HepG2 (cell line): ENCODE data around the gene PLSCR3. TPM values are rescaled to one million over a fixed set of nuclear protein-coding genes. Genes with fewer than 3 reads are reported as not detected.

ENCODE experiments used
- ATAC-seq: fragments of 200-7000 bp; cut with Tn5 transposase; 3 replicates; pipeline ENCODE4 v1.9.1; 2020; ENCODE audit warnings: mild to moderate bottlenecking, moderate library complexity
- BruUV-seq: library from RNA; stranded (reverse); fragments of 400-500 nt; replicated peaks from 2 replicates; lab custom pipeline; 2021; lab: Mats Ljungman, UMichigan
- CTCF ChIA-PET: fragments of 300-600 bp; formaldehyde crosslinking; extraction: SDS; loops from one replicate; lab custom pipeline; 2021; ENCODE audit warnings: low total read pairs, inconsistent platforms, low intra/inter-chr PET ratio; lab: Yijun Ruan, JAX
- POLR2A ChIA-PET: fragments of 350-600 bp; sonication (Branson Sonifier 250); formaldehyde crosslinking; loops from one replicate; lab custom pipeline; 2020; ENCODE audit warnings: antibody characterized with exemption, inconsistent platforms; lab: Yijun Ruan, JAX
- DNase-seq: peaks from one replicate; pipeline ENCODE4 v3.0.0-alpha.2; 2015; ENCODE audit warnings: low spot score
- FAIRE-seq: peaks from 3 replicates; lab custom pipeline; 2011; peaks lifted over from hg19 to GRCh38; lab: Jason Lieb, UNC
- H2AFZ ChIP-seq: one replicate; pipeline ENCODE4 v1.6.1; 2011; ENCODE audit warnings: low read length, inconsistent platforms
- H3K27ac ChIP-seq: fragments of 300-600 bp; 3 replicates; pipeline ENCODE4 v1.8.0; 2011; ENCODE audit warnings: mixed run types, mild to moderate bottlenecking, mixed read lengths, low read length, inconsistent platforms; ENCODE audit not compliant: insufficient read depth; ENCODE audit errors: extremely low read length
- H3K27me3 ChIP-seq, 2 experiments: fragments of 200-600 bp in 1 of 2; 2 replicates in 1 of 2; 3 replicates in 1 of 2; pipeline versions ENCODE4 v1.6.0 to v1.8.0; 2011; ENCODE audit warnings: low read length in 2 of 2, mild to moderate bottlenecking in 2 of 2, moderate library complexity in 2 of 2, inconsistent platforms in 1 of 2; ENCODE audit not compliant: insufficient read depth in 2 of 2, control insufficient read depth in 1 of 2
- H3K36me3 ChIP-seq, 2 experiments: fragments of 200-600 bp in 1 of 2; replicated peaks in 1 of 2; 2 replicates in 1 of 2; 3 replicates in 1 of 2; pipeline versions ENCODE4 v1.5.1 to v1.8.0; 2011; ENCODE audit warnings: low read length in 2 of 2, inconsistent platforms in 1 of 2; ENCODE audit not compliant: insufficient read depth in 2 of 2, control insufficient read depth in 1 of 2
- H3K4me1 ChIP-seq: 2 replicates; pipeline ENCODE4 v1.5.1; 2012; ENCODE audit warnings: low read length, inconsistent platforms; ENCODE audit not compliant: insufficient read depth
- H3K4me2 ChIP-seq: 2 replicates; pipeline ENCODE4 v1.6.0; 2011; ENCODE audit warnings: low read depth, low read length, inconsistent platforms
- H3K4me3 ChIP-seq, 3 experiments: fragments of 200-600 bp in 1 of 3; sonication (generic), shearing (Covaris generic) in 1 of 3; replicated peaks in 1 of 3; 2 replicates each; pipeline ENCODE4 v1.5.1; 2011 to 2016; ENCODE audit warnings: low read length in 3 of 3, inconsistent platforms in 2 of 3, low read depth in 2 of 3, mild to moderate bottlenecking in 2 of 3, control low read depth in 1 of 3, mixed read lengths in 1 of 3; ENCODE audit not compliant: insufficient read depth in 1 of 3
- H3K79me2 ChIP-seq: one replicate; pipeline ENCODE4 v1.6.1; 2011; ENCODE audit warnings: low read length, inconsistent platforms; ENCODE audit not compliant: insufficient read depth
- H3K9ac ChIP-seq: 2 replicates; pipeline ENCODE4 v1.6.0; 2011; ENCODE audit warnings: mild to moderate bottlenecking, low read depth, low read length, inconsistent platforms; ENCODE audit not compliant: insufficient read depth
- H3K9me3 ChIP-seq: 2 replicates; pipeline ENCODE4 v1.5.1; 2012; ENCODE audit warnings: mild to moderate bottlenecking, low read length
- H4K20me1 ChIP-seq: 2 replicates; pipeline ENCODE4 v1.6.0; 2011; ENCODE audit warnings: inconsistent platforms, mild to moderate bottlenecking, low read length, moderate library complexity; ENCODE audit not compliant: insufficient read depth
- ATF6 ChIP-seq: sonication (generic); formaldehyde crosslinking; conservative IDR thresholded peaks from 2 replicates; pipeline ENCODE4 v1.4.0; 2020; ENCODE audit warnings: missing genetic modification reagents
- ZC3H4 ChIP-seq: sonication (generic); formaldehyde crosslinking; IDR thresholded peaks from 2 replicates; pipeline ENCODE4 v1.4.0; 2020; ENCODE audit warnings: missing genetic modification reagents, borderline replicate concordance
- ZHX1 ChIP-seq: sonication (generic); formaldehyde crosslinking; IDR thresholded peaks from 2 replicates; pipeline ENCODE4 v1.8.1; 2022; ENCODE audit warnings: low read depth, mild to moderate bottlenecking, missing genetic modification reagents
- ZNF556 ChIP-seq: sonication (generic); formaldehyde crosslinking; IDR thresholded peaks from 2 replicates; pipeline ENCODE4 v1.4.0; 2020; ENCODE audit warnings: mild to moderate bottlenecking, missing genetic modification reagents, borderline replicate concordance
- ZSCAN30 ChIP-seq: sonication (generic); formaldehyde crosslinking; IDR thresholded peaks from 2 replicates; pipeline ENCODE4 v1.5.0; 2020; ENCODE audit warnings: mild to moderate bottlenecking, missing genetic modification reagents
- WGBS: methylation state at CpG from one replicate; pipeline ENCODE4 v1.1.6; 2017; ENCODE audit warnings: low lambda C conversion rate; 5-methylcytosine and 5-hydroxymethylcytosine counted together
- in situ Hi-C: cut with HindIII; loops from 2 replicates; pipeline ENCODE4 v1.10.0; 2017; ENCODE audit warnings: low pct_unique_long_range_greater_than_20kb; ENCODE audit not compliant: extremely low pct_ligation_motif_present
- intact Hi-C: fragments of 100-400 bp; cut with micrococcal nuclease; formaldehyde crosslinking; loops from one replicate; pipeline ENCODE4 v1.10.0; 2022; ENCODE audit not compliant: unreplicated experiment
- polyA plus RNA-seq, 8 experiments: library from polyadenylated mRNA; depleted of rRNA in 3 of 8; stranded (reverse) in 7 of 8; unstranded in 1 of 8; fragments of >200 nt; fragmentation: Illumina TruSeq in 4 of 8; extraction: Trizol in 4 of 8; gene quantifications; 2 replicates each; pipeline versions ENCODE4 v1.2.1 to v1.2.3, GENCODE V29; 2011 to 2016; ENCODE audit warnings: low read depth in 4 of 8, missing spikeins in 1 of 8, mixed read lengths in 1 of 8; ENCODE audit not compliant: insufficient read depth in 1 of 8
- total RNA-seq, 5 experiments: library from RNA; depleted of rRNA; stranded (reverse); fragments of >200 nt; fragmentation: Illumina TruSeq; extraction: Trizol; gene quantifications; 2 replicates each; pipeline ENCODE4 v1.2.3, GENCODE V29; 2016; ENCODE audit warnings: low read depth in 1 of 5

Gene PLSCR3
- total and polyA plus RNA-seq, 2 of the 13 experiments (the other 11 are each of a cell fraction or from before 2014, with no cell fraction given): 5.6 to 6.2 TPM

- TF ChIP-seq ATF6 (CRISPR knock-in tag): no peak
- no peak for TF ChIP-seq ZNF556 (CRISPR knock-in tag)
- TF ChIP-seq ZC3H4 (CRISPR knock-in tag): no peak
- no peak for TF ChIP-seq ZSCAN30 (CRISPR knock-in tag)
- TF ChIP-seq ZHX1 (CRISPR knock-in tag): no peak
- Histone ChIP-seq H3K27ac (no peak overlapping the region), H4K20me1 (no peaks in the 10 kb centered on the region), H3K4me2 (no peak overlapping the region), H3K9me3 (no peaks in the 10 kb centered on the region), H3K9ac (no peak overlapping the region), H3K79me2 (no peaks in the 10 kb centered on the region), H3K4me3 (no peak overlapping the region), H3K4me1 (peaks cover 25% of the 10 kb centered on the region), H3K27me3 (peaks cover 0 to 11% of the 10 kb centered on the region in 2 experiments; a peak in 1 of 5 replicates), H3K36me3 (no peaks in the 10 kb centered on the region), H2AFZ (no peak overlapping the region)
- BruUV-seq: no TSS peak
- DNase-seq (no peak), ATAC-seq (no peak), FAIRE-seq (no peak)
- POLR2A ChIA-PET: no interaction called here
- CTCF ChIA-PET: interaction anchor here (0.7 kb wide), 1 partner anchor 145 kb away, joined by 3 read pairs; no protein-coding TSS in a partner anchor
- intact Hi-C loops (loop anchor here (5.0 to 10.0 kb wide), 4 partner anchors 45 to 207 kb away; partner anchors contain the start of genes POLR2A, SENP3, SLC35G6 and TMEM256), in situ Hi-C loops (loop anchor here (5.0 kb wide), 1 partner anchor 80 kb away; the partner anchor contains the start of genes FGF11 and TMEM102)
- WGBS: 12% methylated on average over 2 of the region's 2 CpGs
Measured at GRCh38 chr17:7357381-7357780, 36.9 kb downstream of the PLSCR3 start.
